ENCODE results near the gene TBCD. TPM values are rescaled to one million over a fixed set of nuclear protein-coding genes. Genes with fewer than 3 reads are reported as not detected.

TBCD gene
- total RNA-seq, 1 experiment from 2014 or later = 129 TPM

GRCh38 chr17:82891911-82892310, 140.0 kb downstream of the TBCD start:
- no peak overlapping the region for H2BK12ac ChIP-seq (ENCODE audit: insufficient read length, low read depth, low read length)

More at GRCh38 chr17:82891911-82892310, 140.0 kb downstream of the TBCD start:
- Histone ChIP-seq H3K23me2 (ENCODE audit: insufficient read length, low read depth, low read length, poor library complexity, severe bottlenecking) (no peaks in the 10 kb centered on the region), H3K79me2 (ENCODE audit: insufficient read depth, low read length) (no peaks in the 10 kb centered on the region), H3K23ac (ENCODE audit: insufficient read length, low read depth, low read length) (no peak overlapping the region), H3K14ac (ENCODE audit: insufficient read depth, low read length) (no peak overlapping the region), H2BK5ac (ENCODE audit: insufficient read length, low read length) (no peak overlapping the region), H2AFZ (ENCODE audit: low read length) (no peak overlapping the region), H4K91ac (ENCODE audit: insufficient read length, low read depth, low read length) (no peak overlapping the region), H3K27me3 (ENCODE audit: insufficient read depth, low read length) (no peaks in the 10 kb centered on the region), H2BK20ac (ENCODE audit: low read depth, low read length, poor library complexity, severe bottlenecking) (no peak overlapping the region), H3K18ac (ENCODE audit: insufficient read length, low read depth, low read length) (no peak overlapping the region), H3K4me2 (ENCODE audit: insufficient read depth, insufficient read length, low read length) (no peak overlapping the region), H3K27ac (ENCODE audit: insufficient read length, low read depth, low read length) (no peak overlapping the region), H2BK120ac (ENCODE audit: low read depth, low read length, poor library complexity, severe bottlenecking) (no peak overlapping the region), H2AK5ac (ENCODE audit: insufficient read length, low read length) (no peak overlapping the region), H4K8ac (replicated peaks; ENCODE audit: insufficient read length, low read depth, low read length) (no peak overlapping the region), H3T11ph (ENCODE audit: low read length) (no peak overlapping the region), H3K56ac (ENCODE audit: insufficient read length, low read depth, low read length) (no peak overlapping the region), H3K9ac (ENCODE audit: extremely low read depth, insufficient read length, low read length) (no peak overlapping the region), H2BK15ac (ENCODE audit: low read depth, low read length) (no peak overlapping the region), H3K4ac (ENCODE audit: low read depth, low read length) (no peak overlapping the region), H3K79me1 (ENCODE audit: insufficient read depth, low read depth, low read length, poor library complexity, severe bottlenecking) (no peaks in the 10 kb centered on the region), H4K20me1 (ENCODE audit: control insufficient read depth, insufficient read depth, insufficient read length) (no peaks in the 10 kb centered on the region), H4K5ac (ENCODE audit: insufficient read length, low read depth, low read length) (no peak overlapping the region), H3K4me1 (ENCODE audit: insufficient read depth, low read length) (no peaks in the 10 kb centered on the region; the same call in 1 of the 2 replicates), H3K9me3 (ENCODE audit: control insufficient read depth, low read depth, low read length) (no peaks in the 10 kb centered on the region)
- Mint-ChIP-seq H3K27me3 (ENCODE audit: low read depth) (no peaks in the 10 kb centered on the region), H3K9me3 (0 out of 5 replicates have a peak, but pooled peaks cover 0 to 3% of the 10 kb centered on the region in 2 experiments), H3K4me3 (no peak overlapping the region), H3K36me3 (ENCODE audit: insufficient read depth in 1 of 3, low read depth in 3 of 3) (peaks cover 21 to 70% (median 63%) of the 10 kb centered on the region in 3 experiments), H3K27ac (no peak overlapping the region), H3K4me1 (peaks cover 23 to 26% of the 10 kb centered on the region in 2 experiments)
- no peak for DNase-seq
- TF ChIP-seq, protein P1, sequence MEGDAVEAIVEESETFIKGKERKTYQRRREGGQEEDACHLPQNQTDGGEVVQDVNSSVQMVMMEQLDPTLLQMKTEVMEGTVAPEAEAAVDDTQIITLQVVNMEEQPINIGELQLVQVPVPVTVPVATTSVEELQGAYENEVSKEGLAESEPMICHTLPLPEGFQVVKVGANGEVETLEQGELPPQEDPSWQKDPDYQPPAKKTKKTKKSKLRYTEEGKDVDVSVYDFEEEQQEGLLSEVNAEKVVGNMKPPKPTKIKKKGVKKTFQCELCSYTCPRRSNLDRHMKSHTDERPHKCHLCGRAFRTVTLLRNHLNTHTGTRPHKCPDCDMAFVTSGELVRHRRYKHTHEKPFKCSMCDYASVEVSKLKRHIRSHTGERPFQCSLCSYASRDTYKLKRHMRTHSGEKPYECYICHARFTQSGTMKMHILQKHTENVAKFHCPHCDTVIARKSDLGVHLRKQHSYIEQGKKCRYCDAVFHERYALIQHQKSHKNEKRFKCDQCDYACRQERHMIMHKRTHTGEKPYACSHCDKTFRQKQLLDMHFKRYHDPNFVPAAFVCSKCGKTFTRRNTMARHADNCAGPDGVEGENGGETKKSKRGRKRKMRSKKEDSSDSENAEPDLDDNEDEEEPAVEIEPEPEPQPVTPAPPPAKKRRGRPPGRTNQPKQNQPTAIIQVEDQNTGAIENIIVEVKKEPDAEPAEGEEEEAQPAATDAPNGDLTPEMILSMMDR (conservative IDR thresholded peaks at IDR 0.05) = no peak
- no CpG with 5 or more reads among the region's 10 CpGs for WGBS (ENCODE audit: extremely low coverage, insufficient read length, low lambda C conversion rate)
